ENCODE measurements around the gene MSH5.

The MSH5 gene

GRCh38 chr6:31761343-31761742, 21.5 kb downstream of the MSH5 start:
- no peak for DNase-seq

GRCh38 chr6:31762356-31762755, 22.6 kb downstream of the MSH5 start, which contains the start of gene SAPCD1:
Gene SAPCD1 (plus strand): TSS chr6:31762656. CDS start chr6:31763055, 399 bp downstream.
- DNase-seq: no peak

- DNase-seq: no peak
Observed at GRCh38 chr6:31762878-31763618, 23.2 kb downstream of the MSH5 start.

- no peak for DNase-seq
Observed at GRCh38 chr6:31763619-31763940, 23.8 kb downstream of the MSH5 start.

- no peak for DNase-seq
Observed at GRCh38 chr6:31764198-31764597, 24.4 kb downstream of the MSH5 start.

GRCh38 chr6:31765559-31765909, 25.7 kb downstream of the MSH5 start:
- DNase-seq: no peak

- DNase-seq: no peak
Observed at GRCh38 chr6:31765910-31766794, 26.3 kb downstream of the MSH5 start.

GRCh38 chr6:31767096-31767645, 27.4 kb downstream of the MSH5 start:
- DNase-seq: no peak

GRCh38 chr6:31768363-31769257, 28.8 kb downstream of the MSH5 start:
- DNase-seq: no peak

GRCh38 chr6:31769684-31770371, 30.0 kb downstream of the MSH5 start:
- DNase-seq: peak; percentile 74

GRCh38 chr6:31770860-31771259, 31.1 kb downstream of the MSH5 start:
- no peak for DNase-seq

GRCh38 chr6:31771992-31772358, 32.2 kb downstream of the MSH5 start:
- no peak for DNase-seq

- no peak for DNase-seq
Observed at GRCh38 chr6:31775184-31775583, 35.4 kb downstream of the MSH5 start.

GRCh38 chr6:31775633-31776484, 36.1 kb downstream of the MSH5 start:
- DNase-seq: no peak

GRCh38 chr6:31776485-31776988, 36.7 kb downstream of the MSH5 start:
- DNase-seq: no peak

- DNase-seq: peak; percentile 54
Observed at GRCh38 chr6:31776989-31777666, 37.3 kb downstream of the MSH5 start, which contains the start of gene VWA7. Gene VWA7 (minus strand): TSS chr6:31777328. CDS start chr6:31776779, 549 bp downstream.

- no peak for DNase-seq
Observed at GRCh38 chr6:31777667-31778050, 37.9 kb downstream of the MSH5 start.

- DNase-seq: no peak
Observed at GRCh38 chr6:31778193-31778592, 38.4 kb downstream of the MSH5 start.

GRCh38 chr6:31778999-31779885, 39.4 kb downstream of the MSH5 start:
- DNase-seq: no peak
